Neural progenitor cell (in vitro differentiated cells): Measurements from ENCODE around the gene LRRTM4. TPM values are rescaled to one million over a fixed set of nuclear protein-coding genes. Genes with fewer than 3 reads are reported as not detected.
A peak's percentile ranks its signal among the peaks of the same experiment; 100 is the strongest.
"Not testable (repeated sequence)": the region's sequence is repeated elsewhere in the genome, so short reads cannot be mapped to it uniquely, and the experiment has no call there.

ENCODE experiments used
- DNase-seq: peaks from one replicate; pipeline ENCODE4 v3.0.0-alpha.2; 2016; ENCODE audit warnings: low spot score
- H2AFZ ChIP-seq: fragments of 200-600 bp; sonication (generic); replicated peaks from 2 replicates; pipeline ENCODE4 v1.6.1; 2016; ENCODE audit warnings: antibody characterized with exemption
- H3F3A ChIP-seq: fragments of 200-600 bp; sonication (generic); 2 replicates; pipeline ENCODE4 v1.6.1; 2016; ENCODE audit warnings: antibody characterized with exemption, low read depth
- H3K27ac ChIP-seq: fragments of 200-600 bp; sonication (generic); 2 replicates; pipeline ENCODE4 v1.5.1; 2016; ENCODE audit warnings: mild to moderate bottlenecking
- H3K27me3 ChIP-seq: fragments of 200-600 bp; sonication (generic); 2 replicates; pipeline ENCODE4 v1.6.1; 2016; ENCODE audit warnings: mild to moderate bottlenecking, moderate library complexity
- H3K36me3 ChIP-seq: fragments of 200-600 bp; sonication (generic); 2 replicates; pipeline ENCODE4 v1.5.1; 2016
- H3K4me1 ChIP-seq: fragments of 200-600 bp; sonication (generic); 2 replicates; pipeline ENCODE4 v1.6.1; 2016; ENCODE audit warnings: mixed run types
- H3K4me2 ChIP-seq: fragments of 200-600 bp; sonication (generic); 2 replicates; pipeline ENCODE4 v1.6.1; 2016
- H3K4me3 ChIP-seq: fragments of 200-600 bp; sonication (generic); 2 replicates; pipeline ENCODE4 v1.5.1; 2016
- H3K79me2 ChIP-seq: fragments of 200-600 bp; sonication (generic); 2 replicates; pipeline ENCODE4 v1.6.1; 2016; ENCODE audit warnings: low read depth
- H3K9ac ChIP-seq: fragments of 200-600 bp; sonication (generic); 2 replicates; pipeline ENCODE4 v1.6.1; 2016
- H3K9me3 ChIP-seq: fragments of 200-600 bp; sonication (generic); 2 replicates; pipeline ENCODE4 v1.5.1; 2016; ENCODE audit warnings: low read depth
- H4K20me1 ChIP-seq: fragments of 200-600 bp; sonication (generic); 2 replicates; pipeline ENCODE4 v1.6.1; 2016; ENCODE audit warnings: low read depth
- H3K27ac Mint-ChIP-seq: 3 replicates; pipeline ENCODE4 v1.8.0; 2021; ENCODE audit warnings: mixed read lengths
- H3K27me3 Mint-ChIP-seq: 2 replicates; pipeline ENCODE4 v1.8.0; 2022; ENCODE audit warnings: low read depth, mild to moderate bottlenecking, inconsistent platforms, moderate library complexity, mixed read lengths; ENCODE audit not compliant: insufficient read depth
- H3K36me3 Mint-ChIP-seq: 3 replicates; pipeline ENCODE4 v1.8.0; 2021; ENCODE audit warnings: mixed read lengths
- H3K4me1 Mint-ChIP-seq: 3 replicates; pipeline ENCODE4 v1.8.0; 2021; ENCODE audit warnings: mixed read lengths
- H3K4me3 Mint-ChIP-seq: 3 replicates; pipeline ENCODE4 v1.8.0; 2021; ENCODE audit warnings: mild to moderate bottlenecking, moderate library complexity, mixed read lengths
- H3K9me3 Mint-ChIP-seq: 3 replicates; pipeline ENCODE4 v1.8.0; 2020; ENCODE audit warnings: mixed read lengths
- EZH2 ChIP-seq: fragments of 200-600 bp; sonication (generic); IDR thresholded peaks from 2 replicates; pipeline ENCODE4 v1.6.1; 2017; ENCODE audit warnings: antibody characterized with exemption, mild to moderate bottlenecking, moderate library complexity
- EZH2phosphoT487 ChIP-seq: fragments of 200-600 bp; sonication (generic); IDR thresholded peaks from 2 replicates; pipeline ENCODE4 v1.6.1; 2017; ENCODE audit warnings: antibody characterized with exemption
- total RNA-seq: library from RNA; depleted of rRNA; stranded (reverse); fragments of >200 nt; gene quantifications from 2 replicates; pipeline ENCODE4 v1.2.3, GENCODE V29; 2015; ENCODE audit warnings: low replicate concordance
- TF ChIP-seq, protein P1 (sequence below): fragments of 200-600 bp; sonication (generic); IDR thresholded peaks from 2 replicates; pipeline ENCODE4 v1.5.1; 2017; ENCODE audit warnings: antibody characterized with exemption, mild to moderate bottlenecking

The LRRTM4 gene
- total RNA-seq, 1 donor from 2014 or later: 20.4 TPM

DNA sequence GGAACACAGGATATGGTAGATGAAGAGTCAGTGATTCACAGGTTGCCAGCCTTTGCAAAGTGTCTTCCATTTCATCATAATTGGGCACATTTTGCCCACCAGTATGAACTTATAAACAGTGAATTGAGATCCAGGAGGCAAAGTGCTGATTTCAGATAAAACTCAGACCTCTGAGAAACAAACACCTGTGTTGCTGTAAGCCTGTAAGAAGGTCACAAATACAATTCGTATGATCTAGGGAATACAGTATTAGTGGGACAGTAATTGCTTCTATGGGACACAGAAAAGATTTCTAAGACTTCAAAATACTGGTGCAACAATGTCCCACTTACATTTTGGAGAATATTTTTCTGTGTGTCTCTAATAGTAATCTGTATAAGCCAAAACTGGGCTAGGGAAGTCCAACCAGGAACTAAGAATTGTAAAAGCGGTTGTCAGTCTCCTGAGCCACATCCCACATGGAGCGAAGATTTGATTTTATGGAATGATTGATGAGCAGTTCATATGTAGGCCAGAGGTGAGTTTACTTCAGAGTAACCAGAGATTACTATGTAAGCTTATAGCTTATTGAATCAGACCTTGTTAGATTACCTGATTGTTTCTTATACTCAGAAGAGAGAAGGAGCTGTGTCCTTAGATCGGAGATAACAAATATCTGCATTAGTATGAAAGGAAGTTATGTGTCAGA lies 728.4 kb downstream of the LRRTM4 start:
- Histone ChIP-seq H3K36me3 (no peaks in the 10 kb centered on the region), H3K9ac (no peak overlapping the region), H3K9me3 (no peaks in the 10 kb centered on the region), H3K4me3 (no peak overlapping the region), H3K4me1 (no peaks in the 10 kb centered on the region), H4K20me1 (no peaks in the 10 kb centered on the region), H3K27me3 (no peaks in the 10 kb centered on the region), H3K4me2 (no peak overlapping the region), H2AFZ (no peak overlapping the region), H3K27ac (no peak overlapping the region), H3K79me2 (no peaks in the 10 kb centered on the region), H3F3A (no peaks in the 10 kb centered on the region)
- H3K4me3 Mint-ChIP-seq: no peak overlapping the region
- DNase-seq: no peak
- TF ChIP-seq EZH2 (no peak), EZH2phosphoT487 (no peak)
- TF ChIP-seq, protein P1, sequence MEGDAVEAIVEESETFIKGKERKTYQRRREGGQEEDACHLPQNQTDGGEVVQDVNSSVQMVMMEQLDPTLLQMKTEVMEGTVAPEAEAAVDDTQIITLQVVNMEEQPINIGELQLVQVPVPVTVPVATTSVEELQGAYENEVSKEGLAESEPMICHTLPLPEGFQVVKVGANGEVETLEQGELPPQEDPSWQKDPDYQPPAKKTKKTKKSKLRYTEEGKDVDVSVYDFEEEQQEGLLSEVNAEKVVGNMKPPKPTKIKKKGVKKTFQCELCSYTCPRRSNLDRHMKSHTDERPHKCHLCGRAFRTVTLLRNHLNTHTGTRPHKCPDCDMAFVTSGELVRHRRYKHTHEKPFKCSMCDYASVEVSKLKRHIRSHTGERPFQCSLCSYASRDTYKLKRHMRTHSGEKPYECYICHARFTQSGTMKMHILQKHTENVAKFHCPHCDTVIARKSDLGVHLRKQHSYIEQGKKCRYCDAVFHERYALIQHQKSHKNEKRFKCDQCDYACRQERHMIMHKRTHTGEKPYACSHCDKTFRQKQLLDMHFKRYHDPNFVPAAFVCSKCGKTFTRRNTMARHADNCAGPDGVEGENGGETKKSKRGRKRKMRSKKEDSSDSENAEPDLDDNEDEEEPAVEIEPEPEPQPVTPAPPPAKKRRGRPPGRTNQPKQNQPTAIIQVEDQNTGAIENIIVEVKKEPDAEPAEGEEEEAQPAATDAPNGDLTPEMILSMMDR: no peak
- no peak overlapping the region for H3K27ac Mint-ChIP-seq
- peaks cover 5% of the 10 kb centered on the region for H3K9me3 Mint-ChIP-seq
- peaks cover 2% of the 10 kb centered on the region for H3K27me3 Mint-ChIP-seq
- no peaks in the 10 kb centered on the region for H3K36me3 Mint-ChIP-seq
- peaks cover 2% of the 10 kb centered on the region for H3K4me1 Mint-ChIP-seq

DNA sequence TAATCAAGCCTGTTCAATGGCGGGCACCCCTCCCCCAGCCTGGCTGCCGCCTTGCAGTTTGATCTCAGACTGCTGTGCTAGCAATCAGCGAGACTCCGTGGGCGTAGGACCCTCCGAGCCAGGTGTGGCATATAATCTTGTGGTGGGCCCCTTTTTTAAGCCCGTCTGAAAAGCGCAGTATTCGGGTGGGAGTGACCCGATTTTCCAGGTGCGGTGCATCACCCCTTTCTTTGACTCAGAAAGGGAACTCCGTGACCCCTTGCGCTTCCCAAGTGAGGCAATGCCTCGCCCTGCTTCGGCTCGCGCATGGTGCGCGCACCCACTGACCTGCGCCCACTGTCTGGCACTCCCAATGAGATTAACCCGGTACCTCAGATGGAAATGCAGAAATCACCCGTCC lies 740.9 kb downstream of the LRRTM4 start:
- Histone ChIP-seq H3K4me2 (peak overlapping the region; percentile 27), H2AFZ (peak overlapping the region; percentile 50), H3K4me3 (peak overlapping the region; percentile 30)
- H3K9ac ChIP-seq, H3K36me3 Mint-ChIP-seq, H3K27me3 ChIP-seq, H3K4me3 Mint-ChIP-seq, H3K27ac ChIP-seq, H3K27me3 Mint-ChIP-seq, H3K4me1 ChIP-seq, H3K27ac Mint-ChIP-seq, H3K4me1 Mint-ChIP-seq, H3K9me3 Mint-ChIP-seq, H3K36me3 ChIP-seq, H4K20me1 ChIP-seq, H3K79me2 ChIP-seq, H3F3A ChIP-seq, DNase-seq, H3K9me3 ChIP-seq: not testable (repeated sequence)

DNA sequence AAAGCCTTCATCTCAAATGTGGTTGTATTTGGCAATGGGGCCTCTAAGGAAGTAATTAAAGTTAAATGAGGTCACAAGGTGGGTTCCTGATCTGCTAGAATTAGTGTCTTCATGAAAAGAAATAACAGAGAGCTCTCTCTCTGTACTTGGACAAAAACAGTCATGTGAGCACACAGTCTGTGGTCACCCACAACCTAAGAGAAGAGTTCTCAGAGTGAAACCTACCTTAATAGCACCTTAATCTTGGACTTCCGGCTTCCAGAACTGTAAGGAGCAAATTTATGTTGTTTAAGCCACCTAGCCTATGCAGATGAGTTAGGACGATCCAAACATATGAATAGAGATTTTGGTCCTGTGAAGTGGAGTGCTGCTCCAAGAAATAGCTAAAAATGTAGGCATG lies 758.9 kb downstream of the LRRTM4 start:
- Histone ChIP-seq H3K27me3 (no peaks in the 10 kb centered on the region), H3K27ac (no peak overlapping the region), H3K4me2 (no peak overlapping the region), H3F3A (peaks cover 9% of the 10 kb centered on the region), H4K20me1 (no peaks in the 10 kb centered on the region), H3K9ac (no peak overlapping the region), H3K4me1 (peaks cover 33% of the 10 kb centered on the region), H2AFZ (no peak overlapping the region), H3K36me3 (no peaks in the 10 kb centered on the region), H3K4me3 (no peak overlapping the region), H3K79me2 (no peaks in the 10 kb centered on the region), H3K9me3 (no peaks in the 10 kb centered on the region)
- TF ChIP-seq EZH2phosphoT487: no peak
- TF ChIP-seq, protein P1: no peak
- no peak for TF ChIP-seq EZH2
- DNase-seq: no peak
- Mint-ChIP-seq H3K4me1 (peaks cover 14% of the 10 kb centered on the region), H3K27ac (no peak overlapping the region), H3K4me3 (no peak overlapping the region), H3K36me3 (no peaks in the 10 kb centered on the region), H3K9me3 (no peaks in the 10 kb centered on the region), H3K27me3 (no peaks in the 10 kb centered on the region)

DNA sequence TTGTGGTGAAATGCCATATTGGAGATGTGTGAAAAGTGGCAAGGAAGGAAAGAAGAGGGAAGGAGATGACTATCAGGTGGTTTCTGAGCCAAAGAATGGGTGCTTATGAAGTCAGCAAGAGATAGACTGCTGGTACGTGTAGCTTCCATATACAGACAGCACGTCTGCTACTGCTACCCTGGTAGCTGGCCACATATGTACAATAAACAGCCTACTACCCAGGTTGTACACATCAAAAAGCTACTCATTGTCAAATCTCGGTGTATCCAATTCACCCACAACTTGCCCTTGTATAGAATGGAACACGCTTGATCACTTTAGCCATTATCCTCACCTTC lies 761.8 kb downstream of the LRRTM4 start:
- no peaks in the 10 kb centered on the region for H4K20me1 ChIP-seq
- H3K4me3 ChIP-seq: no peak overlapping the region
- Mint-ChIP-seq H3K27ac (no peak overlapping the region), H3K4me1 (peaks cover 14% of the 10 kb centered on the region), H3K4me3 (no peak overlapping the region), H3K36me3 (no peaks in the 10 kb centered on the region), H3K9me3 (no peaks in the 10 kb centered on the region), H3K27me3 (no peaks in the 10 kb centered on the region)
- H3K4me2 ChIP-seq: peak overlapping the region; percentile 40
- H2AFZ ChIP-seq: no peak overlapping the region
- DNase-seq: no peak
- peaks cover 47% of the 10 kb centered on the region for H3K4me1 ChIP-seq
- no peak overlapping the region for H3K27ac ChIP-seq
- H3F3A ChIP-seq: peaks cover 14% of the 10 kb centered on the region
- no peaks in the 10 kb centered on the region for H3K9me3 ChIP-seq
- TF ChIP-seq EZH2 (no peak), EZH2phosphoT487 (no peak)
- TF ChIP-seq, protein P1: no peak
- no peak overlapping the region for H3K9ac ChIP-seq
- H3K27me3 ChIP-seq: no peaks in the 10 kb centered on the region
- H3K79me2 ChIP-seq: no peaks in the 10 kb centered on the region
- no peaks in the 10 kb centered on the region for H3K36me3 ChIP-seq
